HepG2 (cell line): ENCODE data around the gene C1orf115. TPM values are rescaled to one million over a fixed set of nuclear protein-coding genes. Genes with fewer than 3 reads are reported as not detected.

Experiments used
- ATAC-seq: fragments of 200-7000 bp; cut with Tn5 transposase; 3 replicates; pipeline ENCODE4 v1.9.1; 2020; ENCODE audit warnings: mild to moderate bottlenecking, moderate library complexity
- BruUV-seq: library from RNA; stranded (reverse); fragments of 400-500 nt; replicated peaks from 2 replicates; lab custom pipeline; 2021; lab: Mats Ljungman, UMichigan
- CTCF ChIA-PET: fragments of 300-600 bp; formaldehyde crosslinking; extraction: SDS; loops from one replicate; lab custom pipeline; 2021; ENCODE audit warnings: low total read pairs, inconsistent platforms, low intra/inter-chr PET ratio; lab: Yijun Ruan, JAX
- POLR2A ChIA-PET: fragments of 350-600 bp; sonication (Branson Sonifier 250); formaldehyde crosslinking; loops from one replicate; lab custom pipeline; 2020; ENCODE audit warnings: antibody characterized with exemption, inconsistent platforms; lab: Yijun Ruan, JAX
- DNase-seq: peaks from one replicate; pipeline ENCODE4 v3.0.0-alpha.2; 2015; ENCODE audit warnings: low spot score
- FAIRE-seq: peaks from 3 replicates; lab custom pipeline; 2011; peaks lifted over from hg19 to GRCh38; lab: Jason Lieb, UNC
- H2AFZ ChIP-seq: one replicate; pipeline ENCODE4 v1.6.1; 2011; ENCODE audit warnings: low read length, inconsistent platforms
- H3K27ac ChIP-seq: fragments of 300-600 bp; 3 replicates; pipeline ENCODE4 v1.8.0; 2011; ENCODE audit warnings: mixed run types, mild to moderate bottlenecking, mixed read lengths, low read length, inconsistent platforms; ENCODE audit not compliant: insufficient read depth; ENCODE audit errors: extremely low read length
- H3K27me3 ChIP-seq, 2 experiments: fragments of 200-600 bp in 1 of 2; 2 replicates in 1 of 2; 3 replicates in 1 of 2; pipeline versions ENCODE4 v1.6.0 to v1.8.0; 2011; ENCODE audit warnings: low read length in 2 of 2, mild to moderate bottlenecking in 2 of 2, moderate library complexity in 2 of 2, inconsistent platforms in 1 of 2; ENCODE audit not compliant: insufficient read depth in 2 of 2, control insufficient read depth in 1 of 2
- H3K36me3 ChIP-seq, 2 experiments: fragments of 200-600 bp in 1 of 2; replicated peaks in 1 of 2; 2 replicates in 1 of 2; 3 replicates in 1 of 2; pipeline versions ENCODE4 v1.5.1 to v1.8.0; 2011; ENCODE audit warnings: low read length in 2 of 2, inconsistent platforms in 1 of 2; ENCODE audit not compliant: insufficient read depth in 2 of 2, control insufficient read depth in 1 of 2
- H3K4me1 ChIP-seq: 2 replicates; pipeline ENCODE4 v1.5.1; 2012; ENCODE audit warnings: low read length, inconsistent platforms; ENCODE audit not compliant: insufficient read depth
- H3K4me2 ChIP-seq: 2 replicates; pipeline ENCODE4 v1.6.0; 2011; ENCODE audit warnings: low read depth, low read length, inconsistent platforms
- H3K4me3 ChIP-seq, 3 experiments: fragments of 200-600 bp in 1 of 3; sonication (generic), shearing (Covaris generic) in 1 of 3; replicated peaks in 1 of 3; 2 replicates each; pipeline ENCODE4 v1.5.1; 2011 to 2016; ENCODE audit warnings: low read length in 3 of 3, inconsistent platforms in 2 of 3, low read depth in 2 of 3, mild to moderate bottlenecking in 2 of 3, control low read depth in 1 of 3, mixed read lengths in 1 of 3; ENCODE audit not compliant: insufficient read depth in 1 of 3
- H3K79me2 ChIP-seq: one replicate; pipeline ENCODE4 v1.6.1; 2011; ENCODE audit warnings: low read length, inconsistent platforms; ENCODE audit not compliant: insufficient read depth
- H3K9ac ChIP-seq: 2 replicates; pipeline ENCODE4 v1.6.0; 2011; ENCODE audit warnings: mild to moderate bottlenecking, low read depth, low read length, inconsistent platforms; ENCODE audit not compliant: insufficient read depth
- H3K9me3 ChIP-seq: 2 replicates; pipeline ENCODE4 v1.5.1; 2012; ENCODE audit warnings: mild to moderate bottlenecking, low read length
- H4K20me1 ChIP-seq: 2 replicates; pipeline ENCODE4 v1.6.0; 2011; ENCODE audit warnings: inconsistent platforms, mild to moderate bottlenecking, low read length, moderate library complexity; ENCODE audit not compliant: insufficient read depth
- EP300 ChIP-seq, 3 experiments: sonication (generic) in 1 of 3; formaldehyde crosslinking in 1 of 3; IDR thresholded peaks; 2 replicates each; pipeline versions ENCODE4 v1.5.1 to v1.6.1; 2011 to 2020; ENCODE audit warnings: low read depth in 2 of 3, low read length in 2 of 3, borderline replicate concordance in 1 of 3, improper control_type of control experiment in 1 of 3, mild to moderate bottlenecking in 1 of 3, missing genetic modification reagents in 1 of 3, moderate library complexity in 1 of 3
- FOXO1 ChIP-seq: sonication (generic); formaldehyde crosslinking; IDR thresholded peaks from 2 replicates; pipeline ENCODE4 v1.4.0; 2020; ENCODE audit warnings: missing genetic modification reagents
- GFI1 ChIP-seq: sonication (generic); formaldehyde crosslinking; IDR thresholded peaks from 2 replicates; pipeline ENCODE4 v1.5.0; 2020; ENCODE audit warnings: missing genetic modification reagents, mild to moderate bottlenecking, borderline replicate concordance
- HMG20B ChIP-seq: conservative IDR thresholded peaks from 2 replicates; pipeline ENCODE4 v1.6.1; 2016; ENCODE audit warnings: missing genetic modification reagents, missing compliant biosample characterization
- JARID2 ChIP-seq: sonication (generic); formaldehyde crosslinking; IDR thresholded peaks from 2 replicates; pipeline ENCODE4 v1.8.1; 2023; ENCODE audit warnings: missing genetic modification reagents, inconsistent platforms; ENCODE audit not compliant: insufficient replicate concordance
- MED13 ChIP-seq: sonication (generic); formaldehyde crosslinking; IDR thresholded peaks from 2 replicates; pipeline ENCODE4 v1.5.0; 2020; ENCODE audit warnings: missing genetic modification reagents
- RARA ChIP-seq: IDR thresholded peaks from 2 replicates; pipeline ENCODE4 v1.6.1; 2016; ENCODE audit warnings: missing genetic modification reagents, missing compliant biosample characterization
- RXRB ChIP-seq: IDR thresholded peaks from 2 replicates; pipeline ENCODE4 v1.6.1; 2016; ENCODE audit warnings: borderline replicate concordance, missing genetic modification reagents, missing compliant biosample characterization
- SAP130 ChIP-seq: IDR thresholded peaks from 2 replicates; pipeline ENCODE4 v1.6.1; 2016; ENCODE audit warnings: low read depth
- SIN3A ChIP-seq: IDR thresholded peaks from 2 replicates; pipeline ENCODE4 v1.6.1; 2011; ENCODE audit warnings: low read depth, mild to moderate bottlenecking, control low read depth, low read length, borderline replicate concordance
- ZFX ChIP-seq: sonication (generic); formaldehyde crosslinking; IDR thresholded peaks from 2 replicates; pipeline ENCODE4 v1.4.0; 2020; ENCODE audit warnings: mild to moderate bottlenecking, low read depth, missing genetic modification reagents, moderate library complexity
- ZNF430 ChIP-seq: sonication (generic); formaldehyde crosslinking; IDR thresholded peaks from 2 replicates; pipeline ENCODE4 v1.9.0; 2021; ENCODE audit warnings: mild to moderate bottlenecking, missing genetic modification reagents
- ZNF510 ChIP-seq: sonication (generic); formaldehyde crosslinking; IDR thresholded peaks from 2 replicates; pipeline ENCODE4 v1.4.0; 2020; ENCODE audit warnings: low read depth, mild to moderate bottlenecking, missing genetic modification reagents
- ZNF570 ChIP-seq: sonication (generic); formaldehyde crosslinking; IDR thresholded peaks from 2 replicates; pipeline ENCODE4 v1.4.0; 2020; ENCODE audit warnings: mild to moderate bottlenecking, missing genetic modification reagents, borderline replicate concordance
- WGBS: methylation state at CpG from one replicate; pipeline ENCODE4 v1.1.6; 2017; ENCODE audit warnings: low lambda C conversion rate; 5-methylcytosine and 5-hydroxymethylcytosine counted together
- in situ Hi-C: cut with HindIII; loops from 2 replicates; pipeline ENCODE4 v1.10.0; 2017; ENCODE audit warnings: low pct_unique_long_range_greater_than_20kb; ENCODE audit not compliant: extremely low pct_ligation_motif_present
- intact Hi-C: fragments of 100-400 bp; cut with micrococcal nuclease; formaldehyde crosslinking; loops from one replicate; pipeline ENCODE4 v1.10.0; 2022; ENCODE audit not compliant: unreplicated experiment
- polyA plus RNA-seq, 8 experiments: library from polyadenylated mRNA; depleted of rRNA in 3 of 8; stranded (reverse) in 7 of 8; unstranded in 1 of 8; fragments of >200 nt; fragmentation: Illumina TruSeq in 4 of 8; extraction: Trizol in 4 of 8; gene quantifications; 2 replicates each; pipeline versions ENCODE4 v1.2.1 to v1.2.3, GENCODE V29; 2011 to 2016; ENCODE audit warnings: low read depth in 4 of 8, missing spikeins in 1 of 8, mixed read lengths in 1 of 8; ENCODE audit not compliant: insufficient read depth in 1 of 8
- total RNA-seq, 5 experiments: library from RNA; depleted of rRNA; stranded (reverse); fragments of >200 nt; fragmentation: Illumina TruSeq; extraction: Trizol; gene quantifications; 2 replicates each; pipeline ENCODE4 v1.2.3, GENCODE V29; 2016; ENCODE audit warnings: low read depth in 1 of 5
- TF ChIP-seq, protein P1 (sequence below): sonication (generic); formaldehyde crosslinking; IDR thresholded peaks from 2 replicates; pipeline ENCODE4 v1.4.0; 2020; ENCODE audit warnings: missing genetic modification reagents

The C1orf115 gene
- total and polyA plus RNA-seq, 2 of the 13 experiments (the other 11 are each of a cell fraction or from before 2014, with no cell fraction given) = 25.2 to 85.9 TPM

DNA sequence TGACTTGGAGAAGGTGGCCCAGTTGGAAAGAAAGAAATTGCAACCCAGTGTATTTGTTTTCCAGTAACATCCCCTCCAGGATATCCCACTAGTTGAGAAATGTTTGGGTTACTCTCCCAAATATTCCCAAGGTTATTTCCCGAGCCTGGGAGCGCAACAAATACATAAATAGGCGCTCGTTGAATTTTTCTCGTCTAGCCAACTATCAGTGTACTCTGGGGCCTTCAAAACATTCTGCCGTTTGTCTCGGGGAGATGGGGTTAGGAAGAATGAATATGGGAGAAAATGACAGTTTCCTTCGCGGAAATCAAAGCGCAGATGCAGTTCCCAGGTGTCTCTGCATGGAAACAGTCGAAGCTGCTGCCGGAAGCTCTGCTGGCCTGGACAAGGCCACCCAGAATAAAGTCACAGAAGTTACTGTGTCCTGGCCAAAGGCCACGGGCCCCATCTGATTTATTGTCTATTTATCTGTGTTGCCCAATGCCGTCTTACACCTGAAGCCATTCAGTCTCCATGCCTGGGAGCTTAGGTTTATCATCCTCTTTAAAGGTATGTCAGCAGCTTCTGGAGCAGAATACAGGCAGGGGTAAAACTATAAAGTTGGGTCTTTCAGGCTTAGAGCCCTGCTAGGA, 1.0 kb downstream of the C1orf115 start:
- peaks cover 39% of the 10 kb centered on the region for H3K79me2 ChIP-seq
- H2AFZ ChIP-seq = no peak overlapping the region
- no peaks in the 10 kb centered on the region for H4K20me1 ChIP-seq
- ChIA-PET POLR2A (interaction anchor here (0.6 to 1.8 kb wide), 6 partner anchors 8 to 95 kb away, joined by 3 to 14 read pairs (median 6); partner anchors contain the start of genes MTARC1 and MTARC2), CTCF (interaction anchor here (0.8 to 2.8 kb wide), 4 partner anchors 7 to 86 kb away, joined by 3 to 34 read pairs (median 20); no protein-coding TSS in a partner anchor)
- intact Hi-C loops = loop anchor here (2.0 kb wide), 2 partner anchors 58 to 76 kb away; partner anchors contain the start of gene MTARC2
- H3K27me3 ChIP-seq = no peaks in the 10 kb centered on the region; a peak in 2 of 5 replicates
- no TSS peak for BruUV-seq
- 4% methylated on average over 9 of the region's 14 CpGs for WGBS
- peak overlapping the region; percentile 81 to 86 (median 82) for H3K4me3 ChIP-seq
- peak overlapping the region; percentile 70 for H3K9ac ChIP-seq
- no peaks in the 10 kb centered on the region for H3K9me3 ChIP-seq
- no peaks in the 10 kb centered on the region for H3K36me3 ChIP-seq
- peak overlapping the region; percentile 61 for H3K27ac ChIP-seq
- peaks cover 45% of the 10 kb centered on the region for H3K4me1 ChIP-seq
- peak; percentile 21 for FAIRE-seq
- ATAC-seq = peak; percentile 67
- peak; percentile 47 for DNase-seq
- H3K4me2 ChIP-seq = peak overlapping the region; percentile 77
- in situ Hi-C loops = loop anchor here (5.0 kb wide), 1 partner anchor 86 kb away; no protein-coding TSS in a partner anchor
- TF ChIP-seq SIN3A (peak; percentile 74), JARID2 (no peak), SAP130 (peak; percentile 75), RARA (CRISPR knock-in tag) (peak; percentile 46; the same call in 1 of the 2 replicates), EP300 (IDR thresholded peaks at IDR 0.05; ENCODE audit: low read depth in 2 of 2, low read length in 2 of 2) (0 out of 4 replicates have a peak, but pooled peaks of 1 of the 2 experiments have one; percentile 24), EP300 (CRISPR knock-in tag; IDR thresholded peaks at IDR 0.05; ENCODE audit: borderline replicate concordance) (no peak), ZNF570 (no peak), RXRB (peak; percentile 74), GFI1 (CRISPR knock-in tag) (peak; percentile 88), ZNF510 (CRISPR knock-in tag) (no peak), FOXO1 (CRISPR knock-in tag) (no peak), ZFX (CRISPR knock-in tag) (peak; percentile 61), HMG20B (CRISPR knock-in tag) (0 out of 2 replicates have a peak, but pooled peaks have one; percentile 16), MED13 (CRISPR knock-in tag) (0 out of 2 replicates have a peak, but pooled peaks have one; percentile 38), ZNF430 (0 out of 2 replicates have a peak, but pooled peaks have one; percentile 22)
- TF ChIP-seq, protein P1, sequence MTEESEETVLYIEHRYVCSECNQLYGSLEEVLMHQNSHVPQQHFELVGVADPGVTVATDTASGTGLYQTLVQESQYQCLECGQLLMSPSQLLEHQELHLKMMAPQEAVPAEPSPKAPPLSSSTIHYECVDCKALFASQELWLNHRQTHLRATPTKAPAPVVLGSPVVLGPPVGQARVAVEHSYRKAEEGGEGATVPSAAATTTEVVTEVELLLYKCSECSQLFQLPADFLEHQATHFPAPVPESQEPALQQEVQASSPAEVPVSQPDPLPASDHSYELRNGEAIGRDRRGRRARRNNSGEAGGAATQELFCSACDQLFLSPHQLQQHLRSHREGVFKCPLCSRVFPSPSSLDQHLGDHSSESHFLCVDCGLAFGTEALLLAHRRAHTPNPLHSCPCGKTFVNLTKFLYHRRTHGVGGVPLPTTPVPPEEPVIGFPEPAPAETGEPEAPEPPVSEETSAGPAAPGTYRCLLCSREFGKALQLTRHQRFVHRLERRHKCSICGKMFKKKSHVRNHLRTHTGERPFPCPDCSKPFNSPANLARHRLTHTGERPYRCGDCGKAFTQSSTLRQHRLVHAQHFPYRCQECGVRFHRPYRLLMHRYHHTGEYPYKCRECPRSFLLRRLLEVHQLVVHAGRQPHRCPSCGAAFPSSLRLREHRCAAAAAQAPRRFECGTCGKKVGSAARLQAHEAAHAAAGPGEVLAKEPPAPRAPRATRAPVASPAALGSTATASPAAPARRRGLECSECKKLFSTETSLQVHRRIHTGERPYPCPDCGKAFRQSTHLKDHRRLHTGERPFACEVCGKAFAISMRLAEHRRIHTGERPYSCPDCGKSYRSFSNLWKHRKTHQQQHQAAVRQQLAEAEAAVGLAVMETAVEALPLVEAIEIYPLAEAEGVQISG (CRISPR knock-in tag) = peak; percentile 61
